DMS 273 treated with DMSO at 0.1 percent for 48 hours (cell line): ENCODE results near the gene ETFB.
"Not testable (repeated sequence)": the region's sequence is repeated elsewhere in the genome, so short reads cannot be mapped to it uniquely, and the experiment has no call there.

Experiments
- DNase-seq: peaks from one replicate; lab custom pipeline; 2025; lab: John Stamatoyannopoulos, UW

ETFB gene

GRCh38 chr19:51365965-51366388 lies at the start of gene ETFB:
Gene ETFB (minus strand): TSS chr19:51366388. CDS start chr19:51366326, 62 bp downstream.
- DNase-seq, result no peak

GRCh38 chr19:51415187-51415586 lies 49.0 kb upstream of the ETFB start:
- no peak for DNase-seq

- no peak for DNase-seq
These were observed 45.0 kb upstream of the ETFB start for GRCh38 chr19:51410950-51411748.

- DNase-seq, result no peak
These were observed 41.4 kb upstream of the ETFB start for GRCh38 chr19:51407511-51408131.

- no peak for DNase-seq
These were observed 35.9 kb upstream of the ETFB start for GRCh38 chr19:51402117-51402516.

- DNase-seq, result not testable (repeated sequence)
These were observed 33.7 kb upstream of the ETFB start for GRCh38 chr19:51399936-51400335.

- no peak for DNase-seq
These were observed 33.0 kb upstream of the ETFB start for GRCh38 chr19:51399231-51399630.

GRCh38 chr19:51398096-51398704 lies 32.0 kb upstream of the ETFB start:
- DNase-seq, result no peak

- DNase-seq, result not testable (repeated sequence)
These were observed 31.3 kb upstream of the ETFB start for GRCh38 chr19:51397453-51397852.

- DNase-seq, result no peak
These were observed 30.0 kb upstream of the ETFB start for GRCh38 chr19:51396175-51396574.

GRCh38 chr19:51394050-51394836 lies 28.1 kb upstream of the ETFB start:
- peak; percentile 97 for DNase-seq

GRCh38 chr19:51392701-51393100 lies 26.5 kb upstream of the ETFB start:
- DNase-seq, result no peak

- no peak for DNase-seq
These were observed 25.0 kb upstream of the ETFB start for GRCh38 chr19:51391073-51391611.

- DNase-seq, result no peak
These were observed 23.0 kb upstream of the ETFB start for GRCh38 chr19:51389143-51389542.

GRCh38 chr19:51387924-51388389 lies 21.8 kb upstream of the ETFB start, which contains the start of gene LIM2:
Gene LIM2 (minus strand): TSS chr19:51387974. CDS start chr19:51387443, 531 bp downstream.
- no peak for DNase-seq

GRCh38 chr19:51386882-51387520 lies 20.8 kb upstream of the ETFB start:
- no peak for DNase-seq

- no peak for DNase-seq
These were observed 15.8 kb upstream of the ETFB start for GRCh38 chr19:51382004-51382403.

- no peak for DNase-seq
These were observed 14.2 kb upstream of the ETFB start for GRCh38 chr19:51380379-51380778.

- no peak for DNase-seq
These were observed 11.2 kb upstream of the ETFB start for GRCh38 chr19:51377422-51377821.

GRCh38 chr19:51375504-51376221 lies 9.5 kb upstream of the ETFB start:
- no peak for DNase-seq
